Smooth muscle cell (in vitro differentiated cells): ENCODE data around the gene ERG. TPM values are rescaled to one million over a fixed set of nuclear protein-coding genes. Genes with fewer than 3 reads are reported as not detected.

Source experiments
- DNase-seq: peaks from one replicate; lab custom pipeline; 2025; ENCODE audit not compliant: unreplicated experiment; lab: John Stamatoyannopoulos, UW
- H2AFZ ChIP-seq: fragments of 200-600 bp; sonication (generic); 2 replicates; pipeline ENCODE4 v1.6.0; 2016; ENCODE audit warnings: antibody characterized with exemption, low read depth, mild to moderate bottlenecking
- H3F3A ChIP-seq: fragments of 200-600 bp; sonication (generic); 2 replicates; pipeline ENCODE4 v1.6.0; 2017; ENCODE audit warnings: antibody characterized with exemption, low read depth
- H3K27ac ChIP-seq: fragments of 200-600 bp; sonication (generic); 2 replicates; pipeline ENCODE4 v1.5.1; 2016; ENCODE audit warnings: low read depth, mild to moderate bottlenecking
- H3K27me3 ChIP-seq: fragments of 200-600 bp; sonication (generic); 2 replicates; pipeline ENCODE4 v1.6.1; 2016; ENCODE audit warnings: low read depth, mild to moderate bottlenecking
- H3K36me3 ChIP-seq: fragments of 200-600 bp; sonication (generic); 2 replicates; pipeline ENCODE4 v1.5.1; 2016; ENCODE audit warnings: low read depth
- H3K4me1 ChIP-seq: fragments of 200-600 bp; sonication (generic); 2 replicates; pipeline ENCODE4 v1.5.1; 2016; ENCODE audit warnings: low read depth
- H3K4me2 ChIP-seq: fragments of 200-600 bp; sonication (generic); 2 replicates; pipeline ENCODE4 v1.6.0; 2016; ENCODE audit warnings: mild to moderate bottlenecking
- H3K4me3 ChIP-seq: fragments of 200-600 bp; sonication (generic); 2 replicates; pipeline ENCODE4 v1.5.1; 2016; ENCODE audit warnings: mild to moderate bottlenecking
- H3K79me2 ChIP-seq: fragments of 200-600 bp; sonication (generic); 2 replicates; pipeline ENCODE4 v1.6.0; 2016; ENCODE audit warnings: low read depth, mild to moderate bottlenecking
- H3K9ac ChIP-seq: fragments of 200-600 bp; sonication (generic); 2 replicates; pipeline ENCODE4 v1.6.0; 2016; ENCODE audit warnings: low read depth
- H3K9me3 ChIP-seq: fragments of 200-600 bp; sonication (generic); replicated peaks from 2 replicates; pipeline ENCODE4 v1.5.1; 2016; ENCODE audit warnings: low read depth
- H4K20me1 ChIP-seq: fragments of 200-600 bp; sonication (generic); 2 replicates; pipeline ENCODE4 v1.6.0; 2016; ENCODE audit warnings: low read depth
- CTCF ChIP-seq: fragments of 200-600 bp; sonication (generic); IDR thresholded peaks from 2 replicates; pipeline ENCODE4 v1.5.1; 2017; ENCODE audit warnings: borderline replicate concordance, mild to moderate bottlenecking, antibody characterized with exemption; ENCODE audit not compliant: insufficient read depth, poor library complexity, severe bottlenecking
- WGBS: methylation state at CpG from one replicate; pipeline ENCODE4 v1.1.7; 2016; ENCODE audit warnings: low lambda C conversion rate; 5-methylcytosine and 5-hydroxymethylcytosine counted together
- polyA plus RNA-seq: library from polyadenylated mRNA; unstranded; fragments of >200 nt; fragmentation: Nextera tagmentation; extraction: Ambion mirVana; gene quantifications from 2 replicates; pipeline ENCODE4 v1.2.1, GENCODE V29; 2016
- total RNA-seq: library from RNA; depleted of rRNA; stranded (reverse); fragments of >200 nt; gene quantifications from 2 replicates; pipeline ENCODE4 v1.2.3, GENCODE V29; 2014

The ERG gene
- total and polyA plus RNA-seq, 2 experiments from 2014 or later: 11.0 to 14.4 TPM

GRCh38 chr21:38388203-38388602 lies 110.1 kb downstream of the ERG start:
- DNase-seq: no peak
- Histone ChIP-seq H3K4me2 (no peak overlapping the region), H3K9me3 (no peaks in the 10 kb centered on the region), H3K27ac (no peak overlapping the region), H3F3A (peaks cover 6% of the 10 kb centered on the region), H3K27me3 (no peaks in the 10 kb centered on the region), H3K79me2 (no peaks in the 10 kb centered on the region), H3K4me3 (no peak overlapping the region), H3K9ac (no peak overlapping the region), H3K4me1 (no peaks in the 10 kb centered on the region), H4K20me1 (no peaks in the 10 kb centered on the region), H2AFZ (no peak overlapping the region), H3K36me3 (no peaks in the 10 kb centered on the region)
- no peak for TF ChIP-seq CTCF
- 86% methylated on average over 1 of the region's 1 CpG for WGBS

DNA sequence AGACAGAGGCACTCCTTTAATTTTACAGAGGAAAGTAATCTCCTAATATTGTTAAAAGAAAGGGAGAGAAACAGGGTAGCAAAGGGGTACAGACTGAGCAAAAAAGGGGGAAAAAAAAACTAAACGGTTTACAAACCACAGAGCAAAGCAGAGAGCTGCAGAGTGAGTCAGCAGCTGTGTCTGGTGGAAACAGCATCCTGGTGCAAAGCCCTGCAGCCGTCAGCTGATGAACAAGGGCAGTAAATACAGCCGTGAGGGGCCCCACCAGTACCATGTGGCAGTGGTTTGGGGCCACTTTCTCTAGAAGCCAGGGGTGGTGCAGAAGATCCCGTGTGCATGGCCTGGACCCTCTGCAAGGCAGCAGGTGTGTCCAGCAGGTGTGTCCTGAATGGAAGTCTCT lies 111.3 kb downstream of the ERG start:
- no peak for TF ChIP-seq CTCF
- H3K4me1 ChIP-seq: no peaks in the 10 kb centered on the region
- no peaks in the 10 kb centered on the region for H3K79me2 ChIP-seq
- H3K27ac ChIP-seq: peak overlapping the region; percentile 75
- 4% methylated on average over 4 of the region's 4 CpGs for WGBS
- H3K9ac ChIP-seq: no peak overlapping the region
- no peak overlapping the region for H3K4me3 ChIP-seq
- no peaks in the 10 kb centered on the region for H3K27me3 ChIP-seq
- no peak for DNase-seq
- peak overlapping the region; percentile 65 for H3K4me2 ChIP-seq
- H3K9me3 ChIP-seq: no peaks in the 10 kb centered on the region
- H2AFZ ChIP-seq: no peak overlapping the region
- no peaks in the 10 kb centered on the region for H4K20me1 ChIP-seq
- no peaks in the 10 kb centered on the region for H3K36me3 ChIP-seq
- H3F3A ChIP-seq: peaks cover 6% of the 10 kb centered on the region

DNA sequence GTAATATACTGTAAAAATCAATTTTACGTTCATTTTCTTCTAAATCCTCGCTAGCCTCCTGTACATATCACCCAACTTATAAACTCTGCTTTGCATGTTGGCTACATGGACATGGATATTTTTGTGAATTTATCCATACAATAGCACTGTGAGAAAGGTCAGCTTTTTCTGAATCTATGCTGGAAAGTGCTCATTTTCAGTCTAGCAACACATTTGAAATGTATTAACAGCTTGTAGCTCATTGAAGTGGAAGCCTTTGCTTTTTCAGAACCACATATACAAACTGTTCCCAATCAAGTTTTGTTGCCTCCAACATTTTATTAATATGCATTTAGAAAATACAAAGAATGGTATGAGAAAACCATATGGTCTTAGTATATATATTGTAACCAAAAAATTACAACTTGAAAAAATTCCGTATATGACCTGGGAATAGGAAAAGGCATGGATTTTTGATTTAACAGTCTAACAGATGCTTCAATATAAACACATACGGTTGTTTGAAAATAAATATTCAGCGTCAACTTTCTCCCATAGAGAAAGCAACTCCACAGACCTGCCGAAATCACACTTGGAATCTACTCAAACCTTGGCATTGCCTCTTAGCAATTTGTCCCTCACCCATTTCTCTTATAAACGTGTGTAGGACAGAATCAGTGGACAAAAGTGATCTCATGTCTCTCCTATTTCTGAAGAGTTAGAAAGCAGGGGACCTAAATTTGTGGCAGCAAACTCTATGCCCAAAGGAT lies 112.7 kb downstream of the ERG start:
- no peak overlapping the region for H2AFZ ChIP-seq
- H3K4me1 ChIP-seq: no peaks in the 10 kb centered on the region
- no peak overlapping the region for H3K4me3 ChIP-seq
- 92% methylated on average over 7 of the region's 7 CpGs for WGBS
- no peaks in the 10 kb centered on the region for H4K20me1 ChIP-seq
- no peaks in the 10 kb centered on the region for H3K27me3 ChIP-seq
- H3K27ac ChIP-seq: no peak overlapping the region
- DNase-seq: no peak
- H3K4me2 ChIP-seq: no peak overlapping the region
- no peak overlapping the region for H3K9ac ChIP-seq
- no peak for TF ChIP-seq CTCF
- peaks cover 6% of the 10 kb centered on the region for H3F3A ChIP-seq
- no peaks in the 10 kb centered on the region for H3K36me3 ChIP-seq
- no peaks in the 10 kb centered on the region for H3K79me2 ChIP-seq
- no peaks in the 10 kb centered on the region for H3K9me3 ChIP-seq
